Measurements from ENCODE around the gene DLGAP4. TPM values are rescaled to one million over a fixed set of nuclear protein-coding genes. Genes with fewer than 3 reads are reported as not detected.

DLGAP4 gene
- total RNA-seq, 1 donor from 2014 or later, result 199 TPM

DNA sequence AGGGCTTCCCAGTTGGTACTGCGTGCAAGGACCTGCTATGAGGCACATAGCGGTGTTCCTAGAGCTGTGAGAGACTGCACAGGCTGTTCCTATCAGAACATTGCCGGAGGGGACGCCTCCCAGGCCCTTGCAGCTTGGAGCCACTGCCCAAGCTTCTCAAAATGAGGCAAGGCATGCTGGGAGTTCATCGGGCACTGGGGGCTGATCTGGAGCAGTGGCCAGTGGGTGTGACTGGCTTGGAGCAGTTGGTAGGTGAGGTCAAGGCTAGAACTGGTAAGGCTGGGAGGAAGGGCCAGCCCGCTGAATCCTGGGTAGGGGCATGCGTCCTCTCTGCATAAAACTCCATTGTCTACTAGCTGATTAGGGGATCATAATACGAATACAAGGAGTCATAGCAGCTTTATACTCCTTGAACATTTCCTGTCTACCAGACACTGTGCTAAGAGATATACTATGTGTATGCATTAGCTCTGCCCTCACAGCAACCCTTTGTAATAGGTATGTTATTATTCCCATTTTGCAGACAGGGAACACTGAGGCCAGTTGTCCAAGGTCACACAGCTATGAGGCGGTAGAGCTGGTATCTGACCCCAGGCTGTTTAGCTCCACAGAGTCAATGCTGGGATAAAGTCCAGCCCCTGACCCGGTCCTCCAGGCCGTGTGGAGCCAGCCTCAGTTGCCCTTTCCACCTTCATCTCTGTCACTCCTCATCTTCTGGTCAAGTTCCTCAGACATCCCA lies 53.7 kb downstream of the DLGAP4 start:
- peaks cover 10% of the 10 kb centered on the region for H3K4me1 Mint-ChIP-seq (ENCODE audit: low read depth, unreplicated experiment)
- peaks cover 11% of the 10 kb centered on the region for H3K27me3 Mint-ChIP-seq (ENCODE audit: unreplicated experiment)
- peaks cover 8% of the 10 kb centered on the region for H3K9me3 Mint-ChIP-seq (ENCODE audit: unreplicated experiment)
- DNase-seq, result no peak
- no peaks in the 10 kb centered on the region for H3K36me3 Mint-ChIP-seq (ENCODE audit: unreplicated experiment)
- H3K4me3 Mint-ChIP-seq (ENCODE audit: unreplicated experiment), result no peak overlapping the region
- TF ChIP-seq, protein P1, sequence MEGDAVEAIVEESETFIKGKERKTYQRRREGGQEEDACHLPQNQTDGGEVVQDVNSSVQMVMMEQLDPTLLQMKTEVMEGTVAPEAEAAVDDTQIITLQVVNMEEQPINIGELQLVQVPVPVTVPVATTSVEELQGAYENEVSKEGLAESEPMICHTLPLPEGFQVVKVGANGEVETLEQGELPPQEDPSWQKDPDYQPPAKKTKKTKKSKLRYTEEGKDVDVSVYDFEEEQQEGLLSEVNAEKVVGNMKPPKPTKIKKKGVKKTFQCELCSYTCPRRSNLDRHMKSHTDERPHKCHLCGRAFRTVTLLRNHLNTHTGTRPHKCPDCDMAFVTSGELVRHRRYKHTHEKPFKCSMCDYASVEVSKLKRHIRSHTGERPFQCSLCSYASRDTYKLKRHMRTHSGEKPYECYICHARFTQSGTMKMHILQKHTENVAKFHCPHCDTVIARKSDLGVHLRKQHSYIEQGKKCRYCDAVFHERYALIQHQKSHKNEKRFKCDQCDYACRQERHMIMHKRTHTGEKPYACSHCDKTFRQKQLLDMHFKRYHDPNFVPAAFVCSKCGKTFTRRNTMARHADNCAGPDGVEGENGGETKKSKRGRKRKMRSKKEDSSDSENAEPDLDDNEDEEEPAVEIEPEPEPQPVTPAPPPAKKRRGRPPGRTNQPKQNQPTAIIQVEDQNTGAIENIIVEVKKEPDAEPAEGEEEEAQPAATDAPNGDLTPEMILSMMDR (IDR thresholded peaks at IDR 0.05; ENCODE audit: partially characterized antibody, unreplicated experiment), result no peak
- H3K27ac Mint-ChIP-seq (ENCODE audit: unreplicated experiment), result no peak overlapping the region

GRCh38 chr20:36360429-36360828 lies 54.3 kb downstream of the DLGAP4 start:
- H3K9me3 Mint-ChIP-seq (ENCODE audit: unreplicated experiment), result peaks cover 11% of the 10 kb centered on the region
- H3K27me3 Mint-ChIP-seq (ENCODE audit: unreplicated experiment), result peaks cover 10% of the 10 kb centered on the region
- no peak overlapping the region for H3K27ac Mint-ChIP-seq (ENCODE audit: unreplicated experiment)
- peaks cover 10% of the 10 kb centered on the region for H3K4me1 Mint-ChIP-seq (ENCODE audit: low read depth, unreplicated experiment)
- H3K36me3 Mint-ChIP-seq (ENCODE audit: unreplicated experiment), result no peaks in the 10 kb centered on the region
- TF ChIP-seq, protein P1 (IDR thresholded peaks at IDR 0.05; ENCODE audit: partially characterized antibody, unreplicated experiment), result no peak
- no peak for DNase-seq
- no peak overlapping the region for H3K4me3 Mint-ChIP-seq (ENCODE audit: unreplicated experiment)

- Mint-ChIP-seq H3K36me3 (ENCODE audit: unreplicated experiment) (no peaks in the 10 kb centered on the region), H3K27me3 (ENCODE audit: unreplicated experiment) (peaks cover 10% of the 10 kb centered on the region), H3K27ac (ENCODE audit: unreplicated experiment) (no peak overlapping the region), H3K4me1 (ENCODE audit: low read depth, unreplicated experiment) (peaks cover 10% of the 10 kb centered on the region), H3K9me3 (ENCODE audit: unreplicated experiment) (peaks cover 11% of the 10 kb centered on the region), H3K4me3 (ENCODE audit: unreplicated experiment) (no peak overlapping the region)
- DNase-seq, result no peak
- TF ChIP-seq, protein P1 (IDR thresholded peaks at IDR 0.05; ENCODE audit: partially characterized antibody, unreplicated experiment), result no peak
Observed at GRCh38 chr20:36361406-36361805, 55.3 kb downstream of the DLGAP4 start.

GRCh38 chr20:36362261-36362660 lies 56.1 kb downstream of the DLGAP4 start:
- H3K4me3 Mint-ChIP-seq (ENCODE audit: unreplicated experiment), result no peak overlapping the region
- DNase-seq, result no peak
- H3K27ac Mint-ChIP-seq (ENCODE audit: unreplicated experiment), result peak overlapping the region; percentile 60
- H3K27me3 Mint-ChIP-seq (ENCODE audit: unreplicated experiment), result peaks cover 10% of the 10 kb centered on the region
- no peaks in the 10 kb centered on the region for H3K36me3 Mint-ChIP-seq (ENCODE audit: unreplicated experiment)
- peaks cover 10% of the 10 kb centered on the region for H3K4me1 Mint-ChIP-seq (ENCODE audit: low read depth, unreplicated experiment)
- peaks cover 11% of the 10 kb centered on the region for H3K9me3 Mint-ChIP-seq (ENCODE audit: unreplicated experiment)
- TF ChIP-seq, protein P1 (IDR thresholded peaks at IDR 0.05; ENCODE audit: partially characterized antibody, unreplicated experiment), result no peak

GRCh38 chr20:36362978-36363713 lies 57.0 kb downstream of the DLGAP4 start:
- Mint-ChIP-seq H3K27me3 (ENCODE audit: unreplicated experiment) (peaks cover 10% of the 10 kb centered on the region), H3K4me3 (ENCODE audit: unreplicated experiment) (no peak overlapping the region), H3K4me1 (ENCODE audit: low read depth, unreplicated experiment) (peaks cover 7% of the 10 kb centered on the region)

More at GRCh38 chr20:36362978-36363713, 57.0 kb downstream of the DLGAP4 start:
- DNase-seq, result no peak
- TF ChIP-seq, protein P1 (IDR thresholded peaks at IDR 0.05; ENCODE audit: partially characterized antibody, unreplicated experiment), result no peak
- Mint-ChIP-seq H3K9me3 (ENCODE audit: unreplicated experiment) (peaks cover 8% of the 10 kb centered on the region), H3K27ac (ENCODE audit: unreplicated experiment) (no peak overlapping the region), H3K36me3 (ENCODE audit: unreplicated experiment) (no peaks in the 10 kb centered on the region)
